ENCODE data around the gene ABL1.

- TF ChIP-seq CTCF (IDR thresholded peaks at IDR 0.05) (no peak), POLR2A (IDR thresholded peaks at IDR 0.05) (no peak)
These were observed 98.3 kb downstream of the ABL1 start for GRCh38 chr9:130933114-130934046.

Data from esophagus squamous epithelium (tissue), 4 donors.